ENCODE results near the gene ARSJ.

The ARSJ gene

GRCh38 chr4:113998079-113998478, 18.6 kb upstream of the ARSJ start:
- TF ChIP-seq, protein P1, sequence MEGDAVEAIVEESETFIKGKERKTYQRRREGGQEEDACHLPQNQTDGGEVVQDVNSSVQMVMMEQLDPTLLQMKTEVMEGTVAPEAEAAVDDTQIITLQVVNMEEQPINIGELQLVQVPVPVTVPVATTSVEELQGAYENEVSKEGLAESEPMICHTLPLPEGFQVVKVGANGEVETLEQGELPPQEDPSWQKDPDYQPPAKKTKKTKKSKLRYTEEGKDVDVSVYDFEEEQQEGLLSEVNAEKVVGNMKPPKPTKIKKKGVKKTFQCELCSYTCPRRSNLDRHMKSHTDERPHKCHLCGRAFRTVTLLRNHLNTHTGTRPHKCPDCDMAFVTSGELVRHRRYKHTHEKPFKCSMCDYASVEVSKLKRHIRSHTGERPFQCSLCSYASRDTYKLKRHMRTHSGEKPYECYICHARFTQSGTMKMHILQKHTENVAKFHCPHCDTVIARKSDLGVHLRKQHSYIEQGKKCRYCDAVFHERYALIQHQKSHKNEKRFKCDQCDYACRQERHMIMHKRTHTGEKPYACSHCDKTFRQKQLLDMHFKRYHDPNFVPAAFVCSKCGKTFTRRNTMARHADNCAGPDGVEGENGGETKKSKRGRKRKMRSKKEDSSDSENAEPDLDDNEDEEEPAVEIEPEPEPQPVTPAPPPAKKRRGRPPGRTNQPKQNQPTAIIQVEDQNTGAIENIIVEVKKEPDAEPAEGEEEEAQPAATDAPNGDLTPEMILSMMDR (conservative IDR thresholded peaks at IDR 0.05) = no peak
- H3K27ac ChIP-seq = no peak overlapping the region

DNA sequence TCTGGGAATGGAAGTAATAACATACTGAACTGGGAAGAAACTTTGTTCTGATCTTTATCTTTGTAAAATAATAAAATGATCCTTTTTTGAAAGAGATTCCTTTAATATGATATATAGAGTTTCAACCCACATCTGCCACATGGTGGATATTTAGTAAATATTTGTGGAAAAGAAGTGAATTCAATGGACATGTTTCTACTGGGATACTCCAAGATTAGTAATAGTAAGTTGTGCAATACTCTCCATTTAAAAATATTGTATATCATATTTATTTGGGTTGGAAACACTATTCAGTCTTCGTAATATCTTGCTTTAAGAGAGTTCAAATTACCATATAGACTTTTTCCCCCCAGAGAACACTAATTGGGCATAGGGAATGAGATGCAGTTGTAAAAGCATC, 17.8 kb upstream of the ARSJ start:
- no peak overlapping the region for H3K27ac ChIP-seq
- TF ChIP-seq, protein P1 (conservative IDR thresholded peaks at IDR 0.05) = no peak

DNA sequence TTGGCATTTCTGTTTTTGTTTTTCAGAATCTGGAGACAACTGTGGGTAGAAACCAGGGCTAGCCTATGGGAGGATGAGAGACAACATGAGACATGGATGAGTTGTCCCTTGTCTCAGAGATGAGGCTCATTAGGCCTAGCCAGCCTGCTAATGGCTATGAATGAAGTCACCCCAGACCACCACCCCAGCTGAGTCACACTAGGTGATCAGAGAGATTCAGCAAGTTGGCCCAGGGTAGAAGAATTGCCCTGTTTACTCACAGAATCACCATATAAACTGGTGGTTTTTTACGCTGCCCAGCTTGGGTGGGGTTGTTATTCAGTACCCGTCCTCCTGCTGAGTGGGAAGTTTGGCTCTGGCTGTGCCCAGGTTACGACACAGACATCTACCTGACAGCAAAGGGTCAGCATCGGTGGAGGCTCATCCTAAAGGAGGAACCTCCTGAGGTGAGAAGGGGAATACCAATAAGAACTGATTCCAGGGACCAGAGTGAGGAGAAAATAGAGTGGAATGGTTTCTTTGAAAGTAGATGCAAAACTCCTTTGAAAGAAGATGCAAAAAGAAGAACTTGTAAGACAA, 17.2 kb upstream of the ARSJ start:
- TF ChIP-seq, protein P1 (conservative IDR thresholded peaks at IDR 0.05) = no peak
- H3K27ac ChIP-seq = no peak overlapping the region

DNA sequence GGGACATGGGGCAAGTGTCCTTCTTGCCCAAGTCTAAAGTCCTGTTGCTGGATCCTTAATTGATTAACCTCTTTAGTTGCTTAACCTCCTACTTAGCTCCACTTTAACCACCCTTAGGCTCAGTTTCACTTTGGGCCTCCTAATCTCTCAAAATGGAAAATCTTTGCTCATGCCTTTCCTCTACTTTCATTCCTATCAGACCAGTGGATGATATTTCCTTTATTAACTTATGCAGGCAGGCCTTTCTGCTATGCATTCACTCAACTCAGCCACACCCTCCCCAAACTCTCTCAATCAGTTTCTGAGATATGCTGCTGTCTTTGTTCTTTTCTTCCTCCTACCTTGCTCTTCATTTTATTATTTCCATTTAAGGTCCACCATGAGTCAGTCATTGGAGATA, 14.4 kb upstream of the ARSJ start:
- TF ChIP-seq, protein P1 (conservative IDR thresholded peaks at IDR 0.05) = no peak
- H3K27ac ChIP-seq = no peak overlapping the region

GRCh38 chr4:113990886-113991285, 11.4 kb upstream of the ARSJ start:
- TF ChIP-seq, protein P1 (conservative IDR thresholded peaks at IDR 0.05) = no peak
- peak overlapping the region; percentile 61 for H3K27ac ChIP-seq

DNA sequence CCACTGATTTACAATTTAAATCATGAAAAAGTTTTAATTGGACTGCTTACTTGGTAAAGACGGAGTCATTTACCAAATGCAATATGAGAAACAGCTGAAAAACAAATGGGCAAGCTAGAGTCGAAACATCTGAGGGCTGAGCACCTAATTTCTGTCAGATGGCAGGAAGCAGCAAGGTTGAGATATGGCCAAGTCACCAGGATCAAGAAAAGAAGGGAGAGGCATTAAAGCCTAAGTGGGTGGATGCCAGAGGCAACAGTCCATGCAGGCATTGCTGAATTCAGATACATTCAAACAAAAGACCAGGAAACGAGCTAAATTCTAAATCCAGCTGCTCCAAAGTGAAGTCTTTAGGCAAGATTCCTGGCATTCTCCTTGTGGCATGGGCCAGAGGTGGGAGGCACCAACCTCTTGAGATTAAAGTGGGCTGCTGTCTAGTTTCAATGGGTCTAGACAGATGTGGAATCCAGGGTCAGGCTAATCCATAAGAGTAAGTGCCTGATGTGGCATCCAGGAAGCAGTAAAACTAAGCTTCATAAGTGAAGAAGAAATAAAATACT, 8.0 kb upstream of the ARSJ start:
- no peak overlapping the region for H3K27ac ChIP-seq
- TF ChIP-seq, protein P1 (conservative IDR thresholded peaks at IDR 0.05) = no peak

GRCh38 chr4:113982181-113982580, 2.7 kb upstream of the ARSJ start:
- TF ChIP-seq, protein P1 (conservative IDR thresholded peaks at IDR 0.05) = no peak
- no peak overlapping the region for H3K27ac ChIP-seq
